ENCODE results near the gene INF2.

DNA sequence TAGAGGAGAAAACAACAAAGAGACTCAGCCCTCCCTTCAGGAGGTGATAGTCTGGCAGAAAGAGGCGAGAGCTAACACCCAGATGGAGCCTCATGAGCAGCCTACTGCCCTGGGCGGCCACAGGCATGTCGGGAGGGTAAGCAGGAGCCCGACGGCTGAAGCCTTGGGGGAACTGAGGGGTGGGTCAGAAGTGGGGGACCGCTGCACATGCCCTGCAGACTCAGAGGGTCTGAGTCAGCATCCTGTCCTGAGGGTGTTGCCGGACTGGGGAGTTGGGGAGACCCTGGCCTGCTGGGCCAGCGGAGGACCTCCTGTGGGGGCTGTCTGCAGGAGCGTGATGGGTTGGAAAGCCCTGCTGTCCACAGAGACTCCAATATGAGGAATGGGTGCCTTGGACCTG is 15.9 kb upstream of the INF2 start:
- TF ChIP-seq, protein P1, sequence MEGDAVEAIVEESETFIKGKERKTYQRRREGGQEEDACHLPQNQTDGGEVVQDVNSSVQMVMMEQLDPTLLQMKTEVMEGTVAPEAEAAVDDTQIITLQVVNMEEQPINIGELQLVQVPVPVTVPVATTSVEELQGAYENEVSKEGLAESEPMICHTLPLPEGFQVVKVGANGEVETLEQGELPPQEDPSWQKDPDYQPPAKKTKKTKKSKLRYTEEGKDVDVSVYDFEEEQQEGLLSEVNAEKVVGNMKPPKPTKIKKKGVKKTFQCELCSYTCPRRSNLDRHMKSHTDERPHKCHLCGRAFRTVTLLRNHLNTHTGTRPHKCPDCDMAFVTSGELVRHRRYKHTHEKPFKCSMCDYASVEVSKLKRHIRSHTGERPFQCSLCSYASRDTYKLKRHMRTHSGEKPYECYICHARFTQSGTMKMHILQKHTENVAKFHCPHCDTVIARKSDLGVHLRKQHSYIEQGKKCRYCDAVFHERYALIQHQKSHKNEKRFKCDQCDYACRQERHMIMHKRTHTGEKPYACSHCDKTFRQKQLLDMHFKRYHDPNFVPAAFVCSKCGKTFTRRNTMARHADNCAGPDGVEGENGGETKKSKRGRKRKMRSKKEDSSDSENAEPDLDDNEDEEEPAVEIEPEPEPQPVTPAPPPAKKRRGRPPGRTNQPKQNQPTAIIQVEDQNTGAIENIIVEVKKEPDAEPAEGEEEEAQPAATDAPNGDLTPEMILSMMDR (conservative IDR thresholded peaks at IDR 0.05; ENCODE audit: low read depth, low read length): no peak
- no peak for TF ChIP-seq EZH2 (IDR thresholded peaks at IDR 0.05; ENCODE audit: borderline replicate concordance, low read depth, low read length, poor library complexity, severe bottlenecking)
